GM06990 (cell line): ENCODE measurements around the gene VAV3.

ENCODE experiments used
- DNase-seq: peaks from one replicate; pipeline ENCODE4 v3.0.0-alpha.2; 2011; ENCODE audit not compliant: insufficient read length; ENCODE audit errors: extremely low read depth
- H3K27me3 ChIP-seq: replicated peaks from 2 replicates; pipeline ENCODE4 v1.6.0; 2011; ENCODE audit warnings: low read length; ENCODE audit not compliant: control insufficient read depth, insufficient read depth
- H3K36me3 ChIP-seq: 2 replicates; pipeline ENCODE4 v1.5.1; 2011; ENCODE audit warnings: low read length; ENCODE audit not compliant: control insufficient read depth, insufficient read depth
- H3K4me3 ChIP-seq: replicated peaks from 2 replicates; pipeline ENCODE4 v1.5.1; 2011; ENCODE audit warnings: low read depth, mild to moderate bottlenecking, control low read depth, low read length
- TF ChIP-seq, protein P1 (sequence below): IDR thresholded peaks from 2 replicates; pipeline ENCODE4 v1.5.1; 2011; ENCODE audit warnings: low read length, control low read depth, mild to moderate bottlenecking, inconsistent platforms; ENCODE audit not compliant: insufficient read depth, poor library complexity, severe bottlenecking

VAV3 gene

DNA sequence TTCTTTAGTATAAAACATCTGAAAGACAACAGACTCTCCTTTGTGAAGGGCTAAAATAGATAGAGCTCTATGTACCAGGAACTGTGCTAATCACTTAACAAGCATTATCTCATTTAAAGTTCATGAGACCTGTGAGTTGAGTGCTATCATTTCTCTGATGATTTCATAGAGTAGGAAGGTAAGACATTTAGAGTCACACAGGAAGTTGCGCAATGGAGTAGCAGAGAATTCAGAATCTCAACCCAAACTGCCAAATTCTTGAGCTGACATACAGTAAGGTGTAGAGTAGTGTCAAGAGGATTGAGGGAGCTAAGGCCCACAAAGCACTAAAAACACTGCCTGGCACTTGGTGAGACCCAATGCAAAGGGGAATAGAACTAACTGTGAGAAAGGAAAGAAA, 439.8 kb downstream of the VAV3 start:
- H3K4me3 ChIP-seq: no peak overlapping the region
- H3K27me3 ChIP-seq: no peaks in the 10 kb centered on the region
- DNase-seq: no peak
- TF ChIP-seq, protein P1, sequence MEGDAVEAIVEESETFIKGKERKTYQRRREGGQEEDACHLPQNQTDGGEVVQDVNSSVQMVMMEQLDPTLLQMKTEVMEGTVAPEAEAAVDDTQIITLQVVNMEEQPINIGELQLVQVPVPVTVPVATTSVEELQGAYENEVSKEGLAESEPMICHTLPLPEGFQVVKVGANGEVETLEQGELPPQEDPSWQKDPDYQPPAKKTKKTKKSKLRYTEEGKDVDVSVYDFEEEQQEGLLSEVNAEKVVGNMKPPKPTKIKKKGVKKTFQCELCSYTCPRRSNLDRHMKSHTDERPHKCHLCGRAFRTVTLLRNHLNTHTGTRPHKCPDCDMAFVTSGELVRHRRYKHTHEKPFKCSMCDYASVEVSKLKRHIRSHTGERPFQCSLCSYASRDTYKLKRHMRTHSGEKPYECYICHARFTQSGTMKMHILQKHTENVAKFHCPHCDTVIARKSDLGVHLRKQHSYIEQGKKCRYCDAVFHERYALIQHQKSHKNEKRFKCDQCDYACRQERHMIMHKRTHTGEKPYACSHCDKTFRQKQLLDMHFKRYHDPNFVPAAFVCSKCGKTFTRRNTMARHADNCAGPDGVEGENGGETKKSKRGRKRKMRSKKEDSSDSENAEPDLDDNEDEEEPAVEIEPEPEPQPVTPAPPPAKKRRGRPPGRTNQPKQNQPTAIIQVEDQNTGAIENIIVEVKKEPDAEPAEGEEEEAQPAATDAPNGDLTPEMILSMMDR: no peak
- no peaks in the 10 kb centered on the region for H3K36me3 ChIP-seq

- Histone ChIP-seq H3K36me3 (no peaks in the 10 kb centered on the region), H3K4me3 (no peak overlapping the region), H3K27me3 (no peaks in the 10 kb centered on the region)
- no peak for DNase-seq
- TF ChIP-seq, protein P1: no peak
These were observed 440.7 kb downstream of the VAV3 start for GRCh38 chr1:107524301-107524700.

DNA sequence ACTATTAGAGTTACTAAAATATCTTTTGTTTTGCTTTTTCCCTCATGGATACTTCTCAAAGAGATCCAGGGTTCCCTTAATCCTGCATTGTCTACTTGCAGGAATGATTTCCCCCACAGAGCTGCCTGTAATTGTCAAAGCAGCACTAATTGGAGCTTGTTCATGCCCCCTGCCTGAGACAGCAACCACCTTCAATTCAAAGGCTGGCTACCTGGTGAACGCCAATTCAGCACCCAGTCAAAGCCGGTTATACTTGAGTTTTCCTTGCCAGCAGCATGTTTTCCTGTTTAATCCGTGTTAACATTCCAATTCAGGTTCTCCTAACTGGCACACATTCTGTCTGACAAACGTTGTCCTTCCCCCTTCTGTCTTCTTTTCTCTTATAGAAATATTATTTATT, 441.2 kb downstream of the VAV3 start:
- Histone ChIP-seq H3K4me3 (no peak overlapping the region), H3K36me3 (no peaks in the 10 kb centered on the region), H3K27me3 (no peaks in the 10 kb centered on the region)
- TF ChIP-seq, protein P1: no peak
- no peak for DNase-seq

GRCh38 chr1:107523061-107523460, 441.9 kb downstream of the VAV3 start:
- Histone ChIP-seq H3K36me3 (no peaks in the 10 kb centered on the region), H3K4me3 (no peak overlapping the region), H3K27me3 (no peaks in the 10 kb centered on the region)
- no peak for DNase-seq
- TF ChIP-seq, protein P1: no peak
